Activated B cell treated with CpG ODN at 0.5 μM for 24 hours (primary cell): Measurements from ENCODE around the gene SHROOM4. TPM values are rescaled to one million over a fixed set of nuclear protein-coding genes. Genes with fewer than 3 reads are reported as not detected.

ENCODE experiments used
- ATAC-seq: fragments of 200-7000 bp; cut with Tn5 transposase; one replicate; pipeline ENCODE4 v1.10.0; 2021; ENCODE audit warnings: low read depth, mild to moderate bottlenecking, moderate library complexity
- CTCF ChIA-PET: fragments of 350-600 bp; sonication (Branson Sonifier 250); formaldehyde crosslinking; loops from one replicate; lab custom pipeline; 2021; ENCODE audit warnings: antibody characterized with exemption; lab: Charles Lee
- POLR2A ChIA-PET: fragments of 350-600 bp; sonication (Branson Sonifier 250); formaldehyde crosslinking; loops from one replicate; lab custom pipeline; 2021; ENCODE audit warnings: antibody characterized with exemption; lab: Charles Lee
- DNase-seq: peaks from one replicate; pipeline ENCODE4 v3.0.0; 2022
- H3K27ac Mint-ChIP-seq: one replicate; pipeline ENCODE4 v1.8.0; 2020; ENCODE audit warnings: mixed read lengths
- H3K27me3 Mint-ChIP-seq: one replicate; pipeline ENCODE4 v1.8.0; 2021; ENCODE audit warnings: mixed read lengths
- H3K36me3 Mint-ChIP-seq: one replicate; pipeline ENCODE4 v1.8.0; 2021; ENCODE audit warnings: low read depth, mixed read lengths
- H3K4me1 Mint-ChIP-seq: one replicate; pipeline ENCODE4 v1.8.0; 2021; ENCODE audit warnings: mixed read lengths
- H3K4me3 Mint-ChIP-seq: one replicate; pipeline ENCODE4 v1.8.0; 2020; ENCODE audit warnings: mild to moderate bottlenecking, mixed read lengths
- H3K9me3 Mint-ChIP-seq: one replicate; pipeline ENCODE4 v1.8.0; 2020; ENCODE audit warnings: mixed read lengths
- CTCF ChIP-seq: fragments of 200-600 bp; IDR thresholded peaks from one replicate; pipeline ENCODE4 v1.8.0; 2022; ENCODE audit warnings: antibody characterized with exemption, mild to moderate bottlenecking
- intact Hi-C: fragments of 100-400 bp; cut with micrococcal nuclease; formaldehyde crosslinking; loops from one replicate; pipeline ENCODE4 v1.15.1; 2024
- total RNA-seq: library from RNA; stranded (reverse); gene quantifications from 2 replicates; pipeline ENCODE4 v1.2.3, GENCODE V29; 2022

The SHROOM4 gene
- total RNA-seq, 1 donor from 2014 or later, result not detected

GRCh38 chrX:50725310-50725709, 88.7 kb downstream of the SHROOM4 start:
- Mint-ChIP-seq H3K36me3 (no peaks in the 10 kb centered on the region), H3K27ac (no peak overlapping the region), H3K9me3 (no peaks in the 10 kb centered on the region), H3K27me3 (no peaks in the 10 kb centered on the region), H3K4me1 (no peaks in the 10 kb centered on the region), H3K4me3 (no peak overlapping the region)
- CTCF ChIA-PET, result no interaction called here
- no peak for DNase-seq
- no peak for TF ChIP-seq CTCF
- intact Hi-C loops, result no loop called here
- POLR2A ChIA-PET, result no interaction called here
- ATAC-seq, result no peak

- DNase-seq (no peak), ATAC-seq (no peak)
- CTCF ChIA-PET, result no interaction called here
- intact Hi-C loops, result no loop called here
- TF ChIP-seq CTCF, result no peak
- Mint-ChIP-seq H3K4me3 (no peak overlapping the region), H3K4me1 (no peaks in the 10 kb centered on the region), H3K36me3 (no peaks in the 10 kb centered on the region), H3K27me3 (no peaks in the 10 kb centered on the region), H3K27ac (no peak overlapping the region), H3K9me3 (no peaks in the 10 kb centered on the region)
- POLR2A ChIA-PET, result no interaction called here
Measured at GRCh38 chrX:50723006-50723405, 91.0 kb downstream of the SHROOM4 start.

GRCh38 chrX:50721764-50722521, 92.1 kb downstream of the SHROOM4 start:
- H3K4me1 Mint-ChIP-seq, result no peaks in the 10 kb centered on the region
- no peak for TF ChIP-seq CTCF
- POLR2A ChIA-PET, result no interaction called here
- no peaks in the 10 kb centered on the region for H3K27me3 Mint-ChIP-seq
- no peak overlapping the region for H3K27ac Mint-ChIP-seq
- no peak overlapping the region for H3K4me3 Mint-ChIP-seq
- no peaks in the 10 kb centered on the region for H3K36me3 Mint-ChIP-seq
- CTCF ChIA-PET, result no interaction called here
- ATAC-seq, result no peak
- intact Hi-C loops, result no loop called here
- no peak for DNase-seq
- H3K9me3 Mint-ChIP-seq, result no peaks in the 10 kb centered on the region

DNA sequence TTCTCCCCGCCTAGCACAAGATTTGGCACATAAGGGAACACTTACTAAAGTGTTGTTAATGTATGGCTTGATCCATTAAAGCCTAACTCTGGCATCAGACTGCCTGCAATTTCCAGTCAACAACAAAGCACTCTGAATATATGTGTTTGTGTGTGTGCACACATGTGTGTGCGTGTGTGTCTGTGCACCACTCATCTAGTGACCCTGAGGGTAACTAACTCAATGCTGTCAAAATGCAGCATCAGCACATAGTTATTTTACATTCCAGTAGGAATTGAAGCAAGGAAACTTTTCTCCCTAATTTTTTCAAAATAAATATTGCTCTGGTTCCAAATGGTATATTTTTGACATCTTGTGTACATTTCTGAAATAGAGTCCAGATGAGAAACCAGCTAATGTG, 94.4 kb downstream of the SHROOM4 start:
- no peaks in the 10 kb centered on the region for H3K36me3 Mint-ChIP-seq
- ChIA-PET CTCF (no interaction called here), POLR2A (no interaction called here)
- intact Hi-C loops, result no loop called here
- no peak for TF ChIP-seq CTCF
- DNase-seq (no peak), ATAC-seq (no peak)
- H3K27ac Mint-ChIP-seq, result no peak overlapping the region
- H3K9me3 Mint-ChIP-seq, result no peaks in the 10 kb centered on the region
- no peak overlapping the region for H3K4me3 Mint-ChIP-seq
- no peaks in the 10 kb centered on the region for H3K27me3 Mint-ChIP-seq
- no peaks in the 10 kb centered on the region for H3K4me1 Mint-ChIP-seq

GRCh38 chrX:50718776-50719175, 95.2 kb downstream of the SHROOM4 start:
- no peak overlapping the region for H3K4me3 Mint-ChIP-seq
- DNase-seq (no peak), ATAC-seq (no peak)
- ChIA-PET CTCF (no interaction called here), POLR2A (no interaction called here)
- no peaks in the 10 kb centered on the region for H3K9me3 Mint-ChIP-seq
- no peaks in the 10 kb centered on the region for H3K4me1 Mint-ChIP-seq
- no peak overlapping the region for H3K27ac Mint-ChIP-seq
- no peaks in the 10 kb centered on the region for H3K27me3 Mint-ChIP-seq
- H3K36me3 Mint-ChIP-seq, result no peaks in the 10 kb centered on the region
- intact Hi-C loops, result no loop called here
- no peak for TF ChIP-seq CTCF
